Measurements from ENCODE around the gene ADNP.

Gene ADNP

DNA sequence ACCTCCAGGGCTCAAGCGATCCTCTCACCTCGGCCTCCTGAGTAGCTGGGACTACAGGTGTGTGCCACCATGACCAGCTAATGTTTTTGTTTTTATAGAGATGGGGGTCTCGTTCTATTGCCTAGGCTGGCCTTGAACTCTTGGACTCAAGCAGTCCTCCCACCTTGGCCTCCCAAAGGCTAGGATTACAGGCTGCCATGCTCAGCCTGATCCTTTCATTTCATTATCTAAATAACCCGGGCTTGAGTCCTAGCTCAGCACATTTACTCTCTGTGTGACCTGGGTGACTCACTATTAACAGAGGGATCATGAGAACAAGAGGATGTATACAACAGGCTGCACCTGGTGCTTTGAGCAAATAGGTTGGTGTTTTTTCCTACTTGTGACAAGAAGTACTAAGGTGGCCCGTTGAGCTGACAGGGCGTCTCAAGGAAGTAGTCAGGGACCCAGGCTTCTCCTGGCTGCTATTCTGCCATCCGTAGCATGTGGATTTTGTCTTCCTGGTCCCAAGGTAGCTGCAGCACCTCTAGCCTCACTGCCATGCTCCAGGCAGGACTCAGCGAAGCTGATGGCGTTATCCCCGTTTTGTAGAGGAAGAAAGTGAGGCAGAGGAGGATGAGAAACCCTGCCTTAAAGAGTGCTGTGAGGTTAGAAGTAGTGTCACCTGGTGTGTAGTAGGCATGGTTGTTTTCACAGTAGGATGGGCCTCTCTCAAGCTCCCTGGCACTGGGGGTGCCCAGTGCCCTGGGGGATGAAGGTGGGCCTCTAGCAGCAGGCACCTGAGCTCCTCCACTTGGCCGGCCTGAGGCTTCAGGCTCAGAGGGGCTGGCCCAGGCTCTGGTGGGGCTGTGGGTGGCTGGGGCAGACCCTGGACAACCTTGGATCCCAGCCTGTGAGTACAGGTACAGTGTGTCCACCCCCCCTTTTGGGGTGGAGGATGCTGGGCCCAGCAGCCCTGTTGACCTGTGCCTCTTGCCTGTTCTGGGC, 62.4 kb downstream of the ADNP start:
- DNase-seq = no peak

DNA sequence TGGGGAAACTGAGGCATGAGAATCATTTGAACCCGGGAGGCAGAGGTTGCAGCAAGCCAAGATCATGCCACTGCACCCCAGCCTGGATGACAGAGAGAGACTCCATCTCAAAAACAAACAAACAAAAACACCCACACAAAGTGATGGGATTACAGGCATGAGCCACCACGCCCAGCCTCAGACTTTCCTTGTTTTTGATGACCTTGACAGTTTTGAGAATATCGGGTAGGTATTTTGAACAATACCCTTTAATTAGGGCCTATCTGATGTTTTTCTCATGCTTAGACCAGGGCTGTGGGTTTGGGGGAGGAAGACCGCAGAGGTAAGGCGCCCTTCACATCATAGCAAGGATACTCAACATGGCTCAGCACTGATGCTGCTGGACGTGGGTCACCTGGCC, 63.4 kb downstream of the ADNP start:
- DNase-seq = no peak

DNA sequence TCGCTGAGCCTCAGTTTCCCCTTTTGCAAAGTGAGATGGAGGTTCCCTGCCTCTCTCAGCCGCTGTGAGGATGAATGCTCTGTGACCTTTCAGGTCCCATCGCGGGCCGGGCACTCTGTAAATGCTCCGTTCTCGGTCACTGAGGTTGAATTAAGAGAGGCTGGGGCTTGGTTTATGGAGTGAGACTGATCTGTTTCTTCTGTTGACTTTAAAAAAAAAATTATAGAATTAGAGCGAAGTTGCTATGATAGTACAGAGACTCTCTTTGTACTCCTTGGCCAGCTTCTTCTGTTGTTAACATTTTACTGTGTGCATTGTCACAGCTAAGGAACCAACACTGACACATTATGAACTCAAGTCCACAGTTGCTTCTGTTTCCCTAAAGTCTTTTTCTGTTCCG, 64.4 kb downstream of the ADNP start:
- no peak for DNase-seq

DNA sequence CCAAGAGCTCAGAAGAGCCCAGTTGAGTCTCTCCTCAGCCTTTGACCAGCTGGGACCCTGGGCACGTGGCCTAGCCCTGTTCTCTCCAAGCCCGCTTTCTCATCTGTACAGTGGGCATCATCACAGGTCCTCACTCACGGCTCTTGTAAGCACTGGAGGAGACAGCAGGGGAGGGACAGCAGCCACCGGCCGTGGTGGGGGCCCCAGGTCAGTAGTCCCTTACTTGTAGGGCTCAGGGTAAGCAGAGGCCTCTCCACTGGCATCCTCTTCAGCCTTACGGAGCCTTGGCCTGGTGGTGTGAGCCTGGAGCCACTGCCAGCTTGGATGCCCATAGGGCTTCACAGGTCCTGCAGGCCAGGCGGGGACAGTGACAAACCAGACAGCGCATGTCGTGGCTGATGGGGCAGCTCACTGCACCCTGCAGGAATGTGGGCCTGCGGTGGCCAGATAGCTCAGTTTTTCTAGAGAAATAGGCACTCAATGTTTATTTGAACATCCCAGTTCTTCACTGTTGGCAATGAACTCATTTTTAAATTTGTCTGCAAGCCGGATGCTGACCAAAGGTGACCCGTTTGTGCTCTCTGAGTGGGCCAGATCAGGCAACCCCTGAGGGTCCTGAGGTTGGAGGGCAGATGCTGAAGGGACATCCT, 65.1 kb downstream of the ADNP start:
- no peak for DNase-seq

DNA sequence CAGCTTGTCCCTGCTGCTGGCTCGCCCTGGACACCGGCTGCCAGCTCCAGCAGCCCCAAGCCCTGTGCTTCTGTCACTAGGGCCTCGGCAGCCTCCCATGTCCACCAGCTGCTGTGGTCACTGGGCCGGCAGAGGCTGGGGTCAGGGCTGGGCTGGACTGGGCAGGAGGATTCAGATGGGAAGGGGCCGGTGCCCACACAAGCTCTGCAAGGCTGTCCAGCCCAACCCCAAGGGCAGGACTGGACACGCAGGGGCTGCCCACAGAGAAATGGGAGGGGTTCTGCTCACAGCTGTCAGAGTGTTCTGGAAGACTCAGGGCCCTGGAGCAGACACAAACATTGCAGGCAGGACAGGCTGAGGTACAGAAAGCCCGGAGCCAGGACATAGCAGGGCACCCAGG, 65.6 kb downstream of the ADNP start:
- DNase-seq = no peak

DNA sequence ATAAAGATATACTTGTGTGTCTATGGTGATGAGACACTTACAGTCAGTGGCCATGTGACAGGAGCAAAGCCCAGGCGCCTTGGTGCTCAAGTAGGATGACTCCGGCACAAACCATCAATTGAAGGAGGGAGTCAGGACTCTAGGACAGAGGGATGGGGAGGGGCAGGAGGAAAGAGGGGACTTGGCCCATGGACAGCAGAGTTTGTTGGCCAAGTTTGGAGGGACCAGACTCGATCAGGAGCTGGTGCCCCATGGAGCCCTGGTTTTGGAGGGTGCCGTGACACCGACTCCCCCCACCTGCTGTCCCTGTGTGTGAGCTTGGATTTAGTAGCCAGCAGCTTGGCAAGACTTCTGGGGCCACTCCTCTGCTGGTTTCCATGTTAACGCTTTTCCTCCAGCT, 66.1 kb downstream of the ADNP start:
- no peak for DNase-seq

DNA sequence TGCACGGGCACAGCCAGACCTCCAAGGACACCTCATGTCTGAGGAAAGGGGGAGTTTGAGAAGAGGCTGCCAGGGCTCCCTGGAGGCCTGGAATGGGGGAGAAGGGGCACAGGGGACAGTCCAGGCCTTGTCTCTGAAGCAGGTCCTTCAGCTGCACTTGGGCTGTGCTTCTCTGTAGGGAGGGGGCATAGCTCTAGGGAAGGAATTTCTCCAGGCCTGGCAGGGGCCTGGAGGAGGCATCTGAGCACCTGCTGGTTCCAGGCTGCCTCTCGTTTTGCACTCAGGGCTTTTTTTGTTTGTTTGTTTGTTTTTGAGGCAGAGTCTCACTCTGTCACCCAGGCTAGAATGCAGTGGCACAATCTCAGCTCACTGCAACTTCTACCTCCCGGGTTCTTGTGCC, 68.7 kb downstream of the ADNP start:
- no peak for DNase-seq

DNA sequence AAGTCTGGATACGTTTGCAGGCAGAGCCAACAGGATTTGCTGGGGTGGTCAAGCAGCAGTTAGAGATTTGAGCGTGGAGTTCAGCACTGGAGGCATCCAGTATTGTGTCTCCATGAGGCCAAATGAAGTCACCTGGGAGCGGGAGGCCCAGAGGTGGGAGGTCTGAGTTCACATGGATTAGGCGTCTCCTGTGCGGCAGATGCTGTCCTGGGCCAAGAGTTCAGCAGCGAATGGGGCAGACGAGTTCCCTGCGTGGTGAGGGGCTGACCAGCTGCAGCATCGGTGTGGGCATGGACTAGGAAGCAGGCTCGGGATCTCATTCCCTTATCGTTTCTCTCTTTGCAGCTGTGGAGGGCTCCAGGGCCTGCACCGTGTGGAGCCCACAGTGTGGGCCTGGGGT, 70.2 kb downstream of the ADNP start:
- no peak for DNase-seq

DNA sequence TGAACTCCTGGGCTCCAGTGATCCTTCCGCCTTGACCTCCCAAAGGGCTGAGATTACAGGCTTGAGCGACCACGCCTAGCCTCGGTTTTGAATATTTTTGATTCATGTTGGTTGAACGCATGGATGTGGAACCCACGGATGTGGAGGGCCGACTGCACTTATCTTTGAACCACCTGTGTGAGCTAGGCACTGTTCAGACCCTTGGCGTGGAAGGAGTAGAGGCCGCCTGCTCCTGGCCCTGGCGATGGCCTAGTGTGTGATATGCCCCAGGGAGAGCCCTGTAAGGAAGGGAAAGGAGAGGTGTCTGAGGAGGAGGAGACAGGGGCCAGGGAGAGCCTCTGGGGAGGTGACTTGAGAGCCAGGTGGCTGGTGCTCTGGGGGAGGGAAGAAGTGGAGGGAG, 72.1 kb downstream of the ADNP start:
- DNase-seq = no peak

DNA sequence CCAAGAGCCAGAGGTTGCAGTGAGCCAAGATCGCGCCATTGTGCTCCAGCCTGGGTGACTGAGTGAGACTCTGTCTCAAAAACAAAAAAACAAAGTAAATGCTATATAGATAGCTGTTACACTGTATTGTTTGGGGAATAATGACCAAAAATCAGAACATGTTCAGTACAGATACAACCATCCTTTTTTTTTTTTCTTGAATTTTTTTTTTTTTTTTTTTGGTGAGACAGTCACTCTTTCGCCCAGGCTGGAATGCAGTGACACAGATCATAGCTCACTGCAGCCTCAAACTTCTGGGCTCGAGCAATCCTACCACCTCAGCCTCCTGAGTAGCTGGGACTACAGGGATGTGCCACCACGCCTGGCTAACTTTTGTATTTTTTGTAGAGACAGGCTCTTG, 72.7 kb downstream of the ADNP start:
- no peak for DNase-seq

DNA sequence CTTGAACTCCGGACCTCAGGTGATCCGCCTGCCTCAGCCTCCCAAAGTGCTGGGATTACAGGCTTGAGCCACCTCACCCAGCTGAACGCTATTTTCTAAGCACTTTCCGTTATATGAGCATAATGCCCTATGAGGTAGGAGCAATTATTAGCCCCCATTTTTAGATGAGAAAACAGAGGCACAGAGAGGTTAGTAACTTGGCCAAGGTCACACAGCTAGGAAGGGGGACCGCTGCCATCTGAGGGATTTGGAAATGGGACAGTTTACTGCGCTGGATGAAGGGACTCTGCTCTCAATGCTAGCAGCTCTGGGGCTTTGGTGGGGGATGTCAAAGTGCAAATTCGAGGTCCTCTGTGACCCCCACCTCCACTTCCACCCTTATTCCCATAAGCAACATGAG, 73.9 kb downstream of the ADNP start:
- no peak for DNase-seq

DNA sequence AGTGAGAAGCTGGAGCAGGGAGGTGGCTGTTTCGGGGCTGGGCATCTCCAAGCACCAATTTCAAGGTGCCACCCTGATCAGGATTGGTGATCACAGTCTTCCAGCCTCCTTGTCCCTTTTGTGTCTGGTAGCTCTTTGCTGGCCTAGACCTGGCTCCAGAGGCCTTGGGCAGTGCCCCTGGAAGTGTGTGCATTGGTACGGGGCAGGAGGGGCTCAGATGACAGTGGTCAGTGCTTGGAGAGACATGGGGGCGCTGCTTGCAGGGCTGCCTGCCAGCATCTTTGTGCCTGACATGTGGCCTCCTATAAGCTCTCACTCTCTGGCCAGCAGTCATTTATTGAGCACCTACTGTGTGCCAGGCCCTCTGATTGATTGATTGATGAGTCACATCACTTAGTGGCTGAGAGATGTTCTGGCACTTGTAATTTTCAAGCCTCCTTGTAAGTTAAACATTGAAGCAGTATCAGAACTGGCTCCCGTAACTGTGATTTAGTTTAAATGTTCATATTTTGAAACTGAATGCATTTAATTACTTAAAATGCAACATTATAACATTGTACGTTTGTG, 74.7 kb downstream of the ADNP start:
- DNase-seq = no peak

DNA sequence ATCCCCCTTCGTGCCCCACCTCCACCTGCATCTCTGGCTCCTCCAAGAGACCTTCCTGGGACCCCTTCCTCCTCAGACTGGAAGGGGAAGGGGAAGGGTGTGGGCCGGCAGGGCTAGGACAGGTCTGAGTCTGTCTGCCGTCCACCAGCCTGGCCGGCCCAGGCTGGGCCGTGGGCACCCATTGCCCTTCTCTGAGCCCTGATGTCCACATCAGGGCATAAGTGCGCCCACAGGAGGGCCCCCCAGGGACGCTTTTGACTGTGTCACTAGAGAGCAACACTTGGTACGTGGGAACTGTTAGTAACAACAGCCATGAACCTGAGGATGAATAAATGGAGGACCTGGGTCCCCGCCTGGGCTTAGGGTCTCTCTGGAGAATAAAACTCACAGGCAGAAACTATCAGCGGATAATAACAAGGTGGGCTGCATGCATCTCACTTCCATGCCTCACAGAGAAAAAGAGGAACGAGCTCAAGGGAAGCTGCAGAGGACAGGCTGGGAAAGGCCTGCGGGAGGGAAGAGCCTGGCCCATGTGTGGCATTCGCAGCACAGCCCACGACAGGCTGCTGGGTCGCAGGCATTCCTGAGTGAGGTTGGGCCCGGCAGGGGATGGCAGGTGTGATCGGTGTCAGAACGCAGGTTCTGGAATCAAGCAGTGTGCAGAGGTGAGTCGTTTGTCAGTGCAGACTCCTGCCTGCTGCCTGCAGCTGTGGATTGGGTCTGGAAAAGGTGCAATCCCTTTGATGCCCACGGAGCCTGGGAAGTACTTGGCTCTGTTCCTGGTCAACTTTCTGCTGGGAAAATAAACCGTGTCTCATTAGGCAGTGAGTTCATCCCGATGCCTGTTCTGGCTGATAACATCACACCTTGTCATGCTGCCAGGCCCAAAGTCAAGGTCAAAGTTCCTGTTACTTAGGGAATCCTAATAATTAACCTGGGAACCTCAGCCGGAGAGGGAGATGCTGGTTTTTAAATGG, 75.5 kb downstream of the ADNP start:
- peak; percentile 4 for DNase-seq

DNA sequence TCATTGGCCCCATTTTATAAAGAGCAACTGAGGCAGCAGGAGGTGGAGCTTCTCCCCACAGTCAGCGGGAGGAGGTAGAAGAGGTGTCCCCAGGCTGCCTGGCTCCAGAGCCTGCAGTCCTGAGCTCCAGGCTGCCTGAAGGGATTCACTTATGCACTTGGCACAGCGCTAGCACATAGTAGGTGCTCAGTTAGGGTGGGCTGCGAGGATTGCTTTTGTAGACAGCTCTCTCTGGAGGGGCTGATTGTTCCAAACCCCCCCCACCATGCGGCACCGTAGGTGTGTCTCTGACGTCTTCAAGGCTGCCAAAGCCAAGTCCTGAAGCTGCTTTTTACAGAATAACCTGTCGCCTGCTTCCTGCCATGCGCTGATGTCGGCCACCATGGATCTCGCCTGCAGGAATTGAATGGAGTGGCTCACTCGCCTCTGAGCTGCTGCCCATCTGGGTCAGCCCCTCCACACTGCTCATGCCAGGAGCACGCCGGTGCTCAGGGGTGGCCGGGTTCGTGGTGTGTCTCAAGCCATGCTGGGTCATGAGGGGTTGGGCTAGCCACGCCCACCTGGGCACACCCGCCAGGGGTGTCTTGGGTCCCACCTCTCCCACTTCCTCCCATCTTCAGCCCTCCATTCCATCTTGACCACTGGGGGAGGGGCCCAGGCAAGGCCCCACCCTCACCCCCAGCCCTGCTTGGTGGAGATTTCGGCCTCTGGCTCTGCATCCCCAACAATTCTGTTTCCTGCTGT, 76.6 kb downstream of the ADNP start:
- DNase-seq = no peak

DNA sequence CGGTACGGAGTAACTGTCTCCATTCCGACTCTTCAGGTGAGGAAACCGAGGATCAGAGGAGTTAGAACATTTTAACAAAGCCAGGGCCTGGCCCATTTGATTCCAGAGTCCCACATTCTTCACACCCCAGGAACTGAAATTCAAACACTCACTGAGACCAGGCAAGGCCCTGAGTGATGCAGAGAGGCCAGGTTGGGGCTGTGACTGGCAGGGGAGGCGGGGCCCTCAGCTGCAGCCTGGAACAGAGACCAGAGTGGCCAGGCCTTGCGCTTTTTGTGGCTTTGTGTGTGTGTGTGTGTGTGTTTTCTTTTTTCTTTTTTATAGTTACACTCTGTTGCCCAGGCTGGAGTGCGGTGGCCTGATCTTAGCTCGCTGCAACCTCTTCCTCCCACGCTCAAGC, 79.2 kb downstream of the ADNP start:
- no peak for DNase-seq

DNA sequence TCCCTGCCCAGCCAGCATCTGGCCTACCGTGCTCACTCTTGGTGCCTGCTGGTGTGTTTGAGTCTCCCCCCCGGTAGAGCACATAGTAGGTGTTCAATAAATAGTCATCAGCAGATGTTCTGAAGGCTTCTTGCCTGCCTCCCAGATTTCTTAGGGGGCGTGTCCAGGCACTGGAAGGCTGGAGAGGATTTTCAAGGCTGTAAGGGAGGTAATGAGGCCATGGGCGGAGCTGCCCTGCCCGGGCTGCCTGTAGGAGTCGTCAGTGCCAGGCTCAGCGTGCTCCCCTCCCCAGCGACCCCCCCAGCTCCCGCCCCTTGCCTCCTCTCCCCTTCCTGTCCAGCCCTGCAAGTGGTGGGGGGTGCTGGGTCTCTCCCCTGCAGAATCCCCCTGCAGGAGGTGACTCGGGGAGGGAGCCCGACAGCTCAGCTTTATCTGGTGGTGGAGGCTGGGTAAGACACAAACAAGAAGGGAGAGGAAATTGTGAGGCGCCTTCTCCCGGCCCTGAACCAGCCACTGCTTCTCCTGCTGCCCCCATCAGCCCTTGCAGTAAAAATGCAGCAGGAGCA, 80.4 kb downstream of the ADNP start:
- no peak for DNase-seq

DNA sequence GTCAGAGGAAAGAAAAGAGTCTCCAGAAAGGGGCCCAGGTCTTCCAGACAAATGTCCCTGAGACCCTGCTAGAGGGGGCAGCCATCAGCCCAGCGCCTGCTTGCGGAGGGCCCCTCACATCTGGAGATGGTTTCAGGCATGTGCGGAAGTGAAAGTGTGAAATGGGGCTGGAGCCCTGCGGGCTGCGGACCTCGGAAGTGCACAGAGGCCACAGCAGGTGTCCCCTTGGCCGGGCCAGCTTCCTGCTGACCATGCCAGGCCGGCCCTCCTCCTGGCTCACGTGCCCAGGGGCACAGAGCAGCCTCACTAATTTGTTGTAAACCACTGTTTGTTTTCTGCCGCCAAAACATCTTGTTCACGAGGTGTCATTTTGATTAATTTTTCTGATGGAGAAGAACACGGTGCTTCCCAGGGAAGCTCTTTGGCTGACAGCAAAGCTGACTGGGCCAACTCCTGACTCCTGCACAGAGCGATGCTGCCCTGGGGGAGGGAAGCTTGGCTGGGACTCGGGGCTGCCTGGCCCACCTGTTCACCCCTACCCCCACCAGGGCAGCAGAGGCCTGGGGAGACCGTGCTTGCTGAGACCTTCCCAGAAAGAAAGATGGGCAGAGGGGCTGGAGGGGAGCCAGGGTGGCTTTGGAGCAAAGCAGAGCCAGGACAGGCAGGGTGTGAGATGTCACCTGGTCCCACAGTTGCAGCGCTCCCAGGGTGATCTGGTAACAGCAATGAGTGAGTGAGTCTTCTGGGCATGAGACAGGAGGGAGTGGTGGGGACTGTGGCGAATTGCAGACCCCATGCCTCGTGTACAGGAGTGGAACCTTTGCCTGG, 82.2 kb downstream of the ADNP start:
- peak; percentile 1 for DNase-seq

DNA sequence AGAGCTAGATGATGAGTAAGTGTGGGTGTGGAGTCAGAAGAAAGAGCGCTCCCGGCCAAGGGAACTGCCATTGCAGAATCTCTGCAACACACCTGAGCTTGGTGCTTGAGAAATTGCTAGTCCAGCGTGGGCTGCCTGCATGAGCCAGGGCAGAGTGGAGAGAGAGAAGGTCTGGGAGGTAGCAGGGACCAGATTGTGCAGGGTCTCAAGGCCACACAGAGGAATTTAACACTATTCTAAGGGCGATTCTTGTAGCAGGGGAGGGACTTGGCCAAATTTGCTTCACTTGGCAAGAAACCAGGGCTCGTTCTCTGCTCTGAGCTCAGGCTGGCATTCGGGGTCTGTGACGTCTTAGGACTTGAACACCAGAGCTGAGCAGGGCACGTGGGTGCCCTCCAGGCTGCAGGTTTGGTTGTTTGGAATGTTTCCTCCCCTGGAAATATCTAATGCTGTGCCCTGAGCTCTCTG, 82.9 kb downstream of the ADNP start:
- no peak for DNase-seq

DNA sequence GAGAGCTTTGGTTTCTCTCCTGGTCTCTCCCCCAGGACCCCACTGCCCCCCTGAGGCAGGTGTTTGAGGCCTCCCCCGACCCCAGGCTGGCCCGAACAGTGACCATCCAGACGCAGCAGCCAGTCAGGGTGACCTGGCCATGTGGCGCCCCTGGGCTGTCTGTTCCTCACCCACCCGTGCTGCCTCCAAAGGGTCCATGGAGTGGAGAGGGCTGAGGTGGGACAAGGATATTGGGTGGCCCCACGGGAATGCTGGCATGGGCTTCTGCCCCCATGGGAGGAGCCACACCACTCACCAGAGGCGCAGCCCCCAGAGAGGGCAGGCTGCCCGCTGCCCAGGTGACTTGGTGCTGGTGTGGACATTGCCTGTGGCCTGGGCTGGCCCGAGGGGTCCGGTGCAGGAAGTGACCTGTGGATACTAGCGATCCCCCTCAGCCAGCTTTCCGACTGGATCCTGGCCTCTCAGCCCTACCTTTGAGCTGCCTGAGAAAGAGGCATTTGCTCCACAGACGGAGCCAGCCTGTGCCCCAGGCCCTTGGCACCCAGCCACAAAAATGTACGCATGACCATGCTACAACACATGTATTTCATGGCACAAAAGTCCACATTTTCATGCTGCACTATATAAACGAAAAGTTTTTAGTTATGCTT, 85.5 kb downstream of the ADNP start:
- DNase-seq = no peak

DNA sequence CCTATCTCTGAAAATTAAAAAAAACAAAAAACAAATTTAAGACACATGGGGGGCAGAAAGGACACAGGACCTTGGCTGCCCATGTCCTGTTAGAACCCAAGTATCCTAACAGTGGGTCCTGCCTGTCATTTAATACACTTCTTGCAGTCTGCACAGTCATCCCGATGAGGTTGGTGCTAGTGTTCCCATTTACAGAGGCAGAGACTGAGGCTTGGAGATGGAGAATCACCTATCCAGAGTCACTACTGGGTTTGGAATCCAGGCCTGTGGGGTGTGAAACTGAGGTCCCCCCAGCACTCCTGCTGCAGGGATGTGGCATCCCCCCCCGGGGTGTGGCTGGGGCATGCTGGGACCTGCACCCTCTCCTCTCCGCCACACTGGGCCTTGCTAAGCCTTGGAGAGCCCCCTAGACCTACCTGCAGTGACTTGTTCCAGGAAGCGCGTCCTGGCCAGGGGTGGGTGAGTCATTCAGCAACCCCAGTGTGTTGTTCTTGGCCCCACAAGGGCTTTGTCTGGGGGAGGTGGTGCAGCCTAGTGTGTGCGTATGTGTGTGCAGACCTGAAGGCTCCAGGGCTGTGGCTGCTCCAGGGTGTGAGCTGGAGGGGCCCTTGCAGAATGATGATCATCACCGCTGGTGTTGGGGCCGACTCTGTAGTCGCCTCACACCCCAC, 86.7 kb downstream of the ADNP start:
- no peak for DNase-seq
